Breast epithelium (tissue), 4 donors: Measurements from ENCODE around the gene PRSS38. TPM values are rescaled to one million over a fixed set of nuclear protein-coding genes. Genes with fewer than 3 reads are reported as not detected.

Source experiments
- DNase-seq, 2 donors: peaks; one replicate each; pipeline ENCODE4 v3.0.0-alpha.2; 2019; ENCODE audit warnings: low spot score in 2 of 2
- H3K27ac ChIP-seq, 2 donors: fragments of 200-600 bp; sonication (generic) in 1 of 2; one replicate each; pipeline ENCODE4 v1.5.1; 2016 to 2019; ENCODE audit warnings: mild to moderate bottlenecking in 1 of 2
- H3K27me3 ChIP-seq, 2 donors: fragments of 200-600 bp; sonication (generic) in 1 of 2; one replicate each; pipeline versions ENCODE4 v1.5.1 to v1.6.0; 2017 to 2019; ENCODE audit warnings: control low read depth in 1 of 2, mild to moderate bottlenecking in 1 of 2
- H3K36me3 ChIP-seq: fragments of 200-600 bp; one replicate; pipeline ENCODE4 v1.5.1; 2019
- H3K4me1 ChIP-seq, 2 donors: fragments of 200-600 bp; sonication (generic); one replicate each; pipeline ENCODE4 v1.5.1; 2016 to 2019; ENCODE audit warnings: control low read depth in 1 of 2
- H3K4me3 ChIP-seq, 3 donors: fragments of 200-600 bp; sonication (generic); 1 replicate in 2 of 3; 2 replicates in 1 of 3; pipeline ENCODE4 v1.5.1; 2016 to 2019; ENCODE audit warnings: mild to moderate bottlenecking in 3 of 3, moderate library complexity in 2 of 3
- H3K9me3 ChIP-seq, 2 donors: fragments of 200-600 bp; sonication (generic) in 1 of 2; one replicate each; pipeline ENCODE4 v1.5.1; 2016 to 2019; ENCODE audit warnings: control low read depth in 1 of 2
- CTCF ChIP-seq, 3 donors: fragments of 450-650 bp; IDR thresholded peaks; one replicate each; pipeline ENCODE4 v1.5.1; 2016 to 2017; ENCODE audit warnings: antibody characterized with exemption in 3 of 3, mild to moderate bottlenecking in 3 of 3, moderate library complexity in 3 of 3
- POLR2A ChIP-seq: fragments of 450-650 bp; IDR thresholded peaks from one replicate; pipeline ENCODE4 v1.6.1; 2016; ENCODE audit warnings: antibody characterized with exemption, mild to moderate bottlenecking, moderate library complexity
- POLR2AphosphoS5 ChIP-seq, 3 donors: sonication (generic); formaldehyde crosslinking; IDR thresholded peaks; one replicate each; pipeline ENCODE4 v1.6.1; 2017; ENCODE audit warnings: antibody characterized with exemption in 3 of 3
- intact Hi-C: fragments of 100-400 bp; cut with DNase I; formaldehyde crosslinking; loops from one replicate; pipeline ENCODE4 v1.15.1; 2023; ENCODE audit warnings: low total_unique reads
- total RNA-seq, 3 donors: library from RNA; depleted of rRNA; stranded (reverse); fragments of >200 nt; gene quantifications; one replicate each; pipeline ENCODE4 v1.1.0, GENCODE V29; 2016

PRSS38 gene
- total RNA-seq, 3 donors from 2014 or later = not detected

GRCh38 chr1:227794817-227795192 lies 20.7 kb upstream of the PRSS38 start:
- no peak for DNase-seq
- Histone ChIP-seq H3K27ac (peak overlapping the region; percentile 60 to 71), H3K36me3 (no peaks in the 10 kb centered on the region), H3K9me3 (no peaks in the 10 kb centered on the region), H3K27me3 (no peaks in the 10 kb centered on the region), H3K4me3 (peak overlapping the region in 2 of 3 donors; percentile 5 to 51), H3K4me1 (peaks cover 4 to 14% of the 10 kb centered on the region in 2 donors)
- intact Hi-C loops = no loop called here
- TF ChIP-seq CTCF (IDR thresholded peaks at IDR 0.05) (no peak), POLR2AphosphoS5 (IDR thresholded peaks at IDR 0.05) (no peak), POLR2A (no peak)

DNA sequence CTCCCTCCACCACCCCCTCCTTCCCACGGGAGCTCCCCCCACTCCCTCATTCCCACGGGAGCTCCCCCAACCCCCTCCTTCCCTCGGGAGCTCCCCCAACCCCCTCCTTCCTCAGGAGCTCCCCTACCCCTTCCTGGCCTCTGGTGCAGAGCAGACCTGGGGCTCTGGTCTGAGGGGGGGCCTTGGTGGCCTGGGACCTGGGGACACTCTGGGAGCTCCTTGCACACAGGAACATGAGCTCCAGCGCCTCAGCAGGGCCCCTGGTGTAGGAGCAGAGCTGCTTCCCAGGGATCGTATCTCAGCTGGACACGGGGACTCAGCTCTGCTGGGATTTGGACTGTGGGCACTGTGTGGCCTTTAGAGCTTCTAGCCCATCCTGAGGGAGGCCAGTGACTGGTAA lies 19.7 kb upstream of the PRSS38 start:
- DNase-seq = no peak
- no peaks in the 10 kb centered on the region for H3K27me3 ChIP-seq
- H3K27ac ChIP-seq = no peak overlapping the region
- no peaks in the 10 kb centered on the region for H3K9me3 ChIP-seq
- no peak for TF ChIP-seq POLR2AphosphoS5 (IDR thresholded peaks at IDR 0.05)
- TF ChIP-seq CTCF (IDR thresholded peaks at IDR 0.05) = no peak
- no peak for TF ChIP-seq POLR2A
- H3K4me1 ChIP-seq = peaks cover 4 to 14% of the 10 kb centered on the region in 2 donors
- H3K4me3 ChIP-seq = no peak overlapping the region
- intact Hi-C loops = no loop called here
- H3K36me3 ChIP-seq = no peaks in the 10 kb centered on the region

DNA sequence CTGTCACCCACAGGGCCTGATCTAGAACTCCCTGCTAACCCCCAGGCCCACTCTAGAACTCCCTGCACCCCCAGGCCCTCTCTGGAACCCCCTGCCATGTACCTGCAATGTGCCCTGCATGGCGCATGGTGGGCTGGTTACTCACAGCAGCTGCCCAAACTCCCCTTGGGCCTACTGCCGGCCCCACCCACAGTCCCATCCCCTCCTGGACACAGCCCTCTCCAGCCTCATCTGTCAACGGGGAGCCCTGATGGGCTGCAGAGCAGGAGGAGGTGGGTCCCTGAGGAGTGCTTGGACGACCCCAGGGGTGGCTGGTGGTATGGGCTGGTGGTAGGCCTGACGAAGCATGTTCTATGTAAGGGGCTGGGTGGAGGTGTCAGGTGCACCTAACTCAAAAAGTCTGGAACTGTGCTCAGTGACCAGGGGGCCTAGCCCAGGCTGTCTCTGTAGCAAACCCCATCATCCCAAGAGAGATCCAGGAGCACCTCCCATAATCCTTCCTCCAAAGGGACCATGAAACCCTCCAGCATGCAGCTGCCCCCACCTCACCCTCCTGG lies 19.0 kb upstream of the PRSS38 start:
- Histone ChIP-seq H3K27me3 (no peaks in the 10 kb centered on the region), H3K4me3 (no peak overlapping the region), H3K27ac (no peak overlapping the region), H3K36me3 (no peaks in the 10 kb centered on the region), H3K9me3 (no peaks in the 10 kb centered on the region), H3K4me1 (peaks cover 4 to 14% of the 10 kb centered on the region in 2 donors)
- no peak for TF ChIP-seq POLR2AphosphoS5 (IDR thresholded peaks at IDR 0.05)
- TF ChIP-seq CTCF (IDR thresholded peaks at IDR 0.05) = no peak
- TF ChIP-seq POLR2A = no peak
- no peak for DNase-seq
- intact Hi-C loops = no loop called here

- TF ChIP-seq POLR2AphosphoS5 (IDR thresholded peaks at IDR 0.05) = no peak
- TF ChIP-seq CTCF (IDR thresholded peaks at IDR 0.05) = no peak
- TF ChIP-seq POLR2A = no peak
- intact Hi-C loops = no loop called here
Measured at GRCh38 chr1:227797144-227797543, 18.3 kb upstream of the PRSS38 start.

GRCh38 chr1:227797625-227798024 lies 17.9 kb upstream of the PRSS38 start:
- no peaks in the 10 kb centered on the region for H3K27me3 ChIP-seq
- H3K9me3 ChIP-seq = no peaks in the 10 kb centered on the region
- no peak for DNase-seq
- no peak overlapping the region for H3K27ac ChIP-seq
- H3K4me3 ChIP-seq = no peak overlapping the region
- H3K36me3 ChIP-seq = no peaks in the 10 kb centered on the region
- intact Hi-C loops = no loop called here
- TF ChIP-seq POLR2AphosphoS5 (IDR thresholded peaks at IDR 0.05) (no peak), CTCF (IDR thresholded peaks at IDR 0.05) (no peak), POLR2A (no peak)
- H3K4me1 ChIP-seq = peaks cover 4 to 14% of the 10 kb centered on the region in 2 donors

More at GRCh38 chr1:227797144-227797543, 18.3 kb upstream of the PRSS38 start:
- Histone ChIP-seq H3K36me3 (no peaks in the 10 kb centered on the region), H3K27ac (no peak overlapping the region), H3K4me3 (no peak overlapping the region), H3K4me1 (peaks cover 4 to 14% of the 10 kb centered on the region in 2 donors), H3K27me3 (no peaks in the 10 kb centered on the region), H3K9me3 (no peaks in the 10 kb centered on the region)
- no peak for DNase-seq
